Measurements from ENCODE around the gene MTFR1L.
A peak's percentile ranks its signal among the peaks of the same experiment; 100 is the strongest.

MTFR1L gene

DNA sequence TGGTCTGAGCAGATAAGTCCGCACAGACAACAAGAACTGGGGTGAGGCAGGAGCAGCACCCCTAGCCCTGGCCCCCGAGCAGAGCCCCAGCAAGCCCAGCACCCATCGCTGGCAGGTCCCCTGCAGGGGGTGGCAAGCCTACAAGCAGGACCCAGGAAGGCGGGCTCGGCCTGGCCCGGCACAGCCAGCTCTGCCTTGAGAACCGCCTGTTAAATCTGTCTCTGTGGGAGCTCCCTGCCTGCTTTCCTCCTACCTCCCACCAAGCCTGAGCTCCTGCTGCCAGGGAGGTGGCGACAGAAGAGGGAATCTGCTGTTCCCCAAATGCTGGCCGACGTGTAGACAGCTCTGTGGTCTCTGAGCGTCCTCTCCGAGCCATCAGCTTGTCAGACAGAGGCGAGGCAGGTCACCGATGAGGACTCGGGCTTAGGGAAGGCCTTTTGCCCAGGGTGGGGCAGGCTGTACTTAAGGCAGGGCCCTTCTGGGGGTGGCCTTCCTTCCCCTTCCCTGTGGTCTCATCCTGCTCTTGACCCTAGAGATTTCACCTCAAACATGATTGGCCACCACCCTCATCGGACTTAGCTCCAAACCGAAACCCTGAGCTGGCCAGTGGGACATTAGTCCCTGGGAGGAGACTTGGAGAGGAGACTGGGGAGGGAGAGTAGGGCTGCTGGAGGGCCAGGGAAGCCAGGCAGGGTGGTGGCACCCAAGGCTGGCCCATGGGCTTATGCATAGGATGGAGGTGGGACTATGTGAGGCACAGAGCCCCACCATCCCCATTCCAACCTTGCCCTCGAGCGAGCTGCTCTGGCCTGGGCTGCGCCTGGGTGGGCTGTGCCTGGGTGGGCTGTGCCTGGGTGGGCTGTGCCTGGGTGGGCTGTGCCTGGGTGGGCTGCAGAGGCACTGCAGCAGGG lies 12.0 kb upstream of the MTFR1L start:
- Histone ChIP-seq H3K4me1 (ENCODE audit: control insufficient read depth, insufficient read depth, low read length, poor library complexity, severe bottlenecking) (peaks cover 6% of the 10 kb centered on the region), H3K27me3 (replicated peaks; ENCODE audit: control insufficient read depth, insufficient read depth, low read length, poor library complexity, severe bottlenecking) (no peaks in the 10 kb centered on the region), H3K36me3 (ENCODE audit: control insufficient read depth, insufficient read depth, low read length) (peaks cover 19% of the 10 kb centered on the region), H3K27ac (ENCODE audit: insufficient read depth, low read length, poor library complexity, severe bottlenecking) (no peak overlapping the region), H3K9me3 (ENCODE audit: control insufficient read depth, low read length) (no peaks in the 10 kb centered on the region), H3K4me3 (ENCODE audit: insufficient read depth, low read depth, low read length, poor library complexity, severe bottlenecking) (no peak overlapping the region)
- no peak for DNase-seq

DNA sequence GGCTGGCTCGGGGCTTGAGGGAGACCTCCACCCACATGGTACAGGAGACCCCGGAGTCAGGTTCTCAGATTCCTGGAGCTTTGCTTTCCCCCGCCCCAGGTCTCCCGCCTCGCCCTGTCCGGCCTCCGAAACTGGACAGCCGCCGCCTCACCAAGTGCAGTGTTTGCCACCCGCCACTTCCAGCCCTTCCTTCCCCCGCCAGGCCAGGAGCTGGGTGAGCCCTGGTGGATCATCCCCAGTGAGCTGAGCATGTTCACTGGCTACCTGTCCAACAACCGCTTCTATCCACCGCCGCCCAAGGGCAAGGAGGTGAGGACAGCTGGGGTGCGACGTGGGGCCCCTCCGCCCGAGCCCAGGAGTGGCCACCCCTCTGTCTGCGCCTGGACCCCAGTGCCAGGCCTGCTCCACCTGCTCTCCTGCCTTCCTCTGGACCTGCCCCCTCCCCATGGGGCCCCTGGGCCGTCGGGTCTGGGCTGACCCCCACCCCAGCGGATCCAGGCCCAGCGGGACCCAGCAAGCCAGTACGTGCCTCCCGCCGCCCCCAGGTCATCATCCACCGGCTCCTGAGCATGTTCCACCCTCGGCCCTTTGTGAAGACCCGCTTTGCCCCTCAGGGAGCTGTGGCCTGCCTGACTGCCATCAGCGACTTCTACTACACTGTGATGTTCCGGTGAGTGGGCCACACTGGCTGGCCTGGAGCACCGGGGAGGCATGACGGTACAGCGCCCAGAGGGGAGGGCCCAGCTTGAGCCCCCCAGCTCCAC lies 11.1 kb upstream of the MTFR1L start:
- no peak for DNase-seq
- Histone ChIP-seq H3K27ac (ENCODE audit: insufficient read depth, low read length, poor library complexity, severe bottlenecking) (no peak overlapping the region), H3K36me3 (ENCODE audit: control insufficient read depth, insufficient read depth, low read length) (peaks cover 19% of the 10 kb centered on the region), H3K4me3 (ENCODE audit: insufficient read depth, low read depth, low read length, poor library complexity, severe bottlenecking) (no peak overlapping the region), H3K4me1 (ENCODE audit: control insufficient read depth, insufficient read depth, low read length, poor library complexity, severe bottlenecking) (peaks cover 6% of the 10 kb centered on the region), H3K9me3 (ENCODE audit: control insufficient read depth, low read length) (no peaks in the 10 kb centered on the region), H3K27me3 (replicated peaks; ENCODE audit: control insufficient read depth, insufficient read depth, low read length, poor library complexity, severe bottlenecking) (no peaks in the 10 kb centered on the region)

DNA sequence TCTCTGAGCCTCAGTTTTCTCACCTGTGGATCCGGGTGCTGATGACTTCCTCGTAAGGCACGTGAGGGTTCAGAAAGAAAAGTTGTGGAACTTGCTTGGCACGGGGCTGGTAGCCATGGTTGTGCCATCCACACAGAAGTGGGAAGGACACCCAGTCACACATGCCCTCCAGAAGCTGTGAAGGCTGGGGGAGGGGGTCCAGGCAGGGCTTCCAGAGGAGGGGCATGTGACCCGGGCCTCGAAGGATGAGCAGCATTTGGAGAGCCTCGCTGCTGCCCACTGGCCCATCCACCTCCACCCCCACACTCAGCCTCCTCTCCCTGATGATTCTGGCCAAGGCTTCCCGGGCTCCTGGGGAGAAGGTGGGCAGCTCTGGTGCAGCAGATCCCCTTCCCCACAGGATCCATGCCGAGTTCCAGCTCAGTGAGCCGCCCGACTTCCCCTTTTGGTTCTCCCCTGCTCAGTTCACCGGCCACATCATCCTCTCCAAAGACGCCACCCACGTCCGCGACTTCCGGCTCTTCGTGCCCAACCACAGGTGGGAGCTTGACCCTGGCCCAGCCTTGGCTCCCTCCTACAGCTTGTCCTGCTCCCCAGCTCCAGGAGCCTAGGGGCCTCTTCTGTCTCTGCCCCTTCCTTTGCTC lies 10.3 kb upstream of the MTFR1L start:
- H3K27ac ChIP-seq (ENCODE audit: insufficient read depth, low read length, poor library complexity, severe bottlenecking) = no peak overlapping the region
- H3K4me3 ChIP-seq (ENCODE audit: insufficient read depth, low read depth, low read length, poor library complexity, severe bottlenecking) = no peak overlapping the region
- no peak for DNase-seq
- H3K36me3 ChIP-seq (ENCODE audit: control insufficient read depth, insufficient read depth, low read length) = peaks cover 19% of the 10 kb centered on the region
- no peaks in the 10 kb centered on the region for H3K9me3 ChIP-seq (ENCODE audit: control insufficient read depth, low read length)
- H3K27me3 ChIP-seq (replicated peaks; ENCODE audit: control insufficient read depth, insufficient read depth, low read length, poor library complexity, severe bottlenecking) = no peaks in the 10 kb centered on the region
- H3K4me1 ChIP-seq (ENCODE audit: control insufficient read depth, insufficient read depth, low read length, poor library complexity, severe bottlenecking) = peaks cover 6% of the 10 kb centered on the region

GRCh38 chr1:25809929-25810328 lies 9.8 kb upstream of the MTFR1L start:
- H3K36me3 ChIP-seq (ENCODE audit: control insufficient read depth, insufficient read depth, low read length) = peaks cover 20% of the 10 kb centered on the region
- H3K4me3 ChIP-seq (ENCODE audit: insufficient read depth, low read depth, low read length, poor library complexity, severe bottlenecking) = no peak overlapping the region
- no peak overlapping the region for H3K27ac ChIP-seq (ENCODE audit: insufficient read depth, low read length, poor library complexity, severe bottlenecking)

DNA sequence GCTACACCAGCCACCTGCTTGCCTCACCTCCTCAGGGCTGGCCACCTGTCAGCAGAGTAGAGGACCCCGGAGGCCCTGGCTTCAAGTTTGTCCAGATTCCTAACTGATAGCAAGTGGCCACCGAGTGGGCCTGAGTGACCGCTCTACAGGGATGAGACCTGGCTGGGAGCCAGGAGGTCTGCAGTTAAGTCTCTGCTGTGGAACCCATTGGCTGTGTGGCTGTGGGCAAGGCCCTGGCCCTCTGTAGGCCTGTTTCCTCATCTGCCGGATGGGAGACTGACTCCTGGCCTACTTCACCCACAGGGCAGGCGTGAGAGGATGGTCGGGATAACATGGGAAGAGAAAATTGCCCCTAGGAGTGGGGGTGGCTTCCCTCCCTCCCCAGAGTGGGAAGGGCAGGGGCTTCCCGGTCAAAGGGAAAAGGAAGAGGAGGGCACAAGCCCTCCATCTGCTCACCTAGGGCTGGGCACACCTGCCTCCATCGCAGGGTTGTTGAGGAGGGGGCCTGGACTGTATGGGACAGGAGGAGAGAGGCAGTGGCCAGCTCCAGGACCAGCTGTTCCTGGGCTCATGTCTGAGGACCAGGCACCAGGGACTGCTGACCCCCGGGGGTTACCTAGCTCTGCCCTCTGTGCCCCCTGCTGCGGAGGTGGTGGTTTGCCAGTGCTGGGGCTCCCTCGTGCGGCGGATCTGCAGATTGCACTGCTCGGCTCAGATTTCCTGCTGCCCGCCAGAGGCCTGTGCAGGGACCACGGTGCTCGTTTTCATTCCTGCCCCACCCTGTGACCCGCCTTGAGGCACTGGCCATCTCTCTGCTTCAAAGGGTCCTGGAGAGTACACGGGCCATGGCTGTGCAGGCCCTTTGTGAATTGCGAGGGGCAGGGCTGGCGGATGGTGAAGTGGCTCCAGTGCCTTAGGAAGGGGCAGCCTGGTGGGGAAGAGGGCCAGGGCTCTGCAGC lies 9.1 kb upstream of the MTFR1L start:
- no peak overlapping the region for H3K4me3 ChIP-seq (ENCODE audit: insufficient read depth, low read depth, low read length, poor library complexity, severe bottlenecking)

More at GRCh38 chr1:25809929-25810328, 9.8 kb upstream of the MTFR1L start:
- H3K27me3 ChIP-seq (replicated peaks; ENCODE audit: control insufficient read depth, insufficient read depth, low read length, poor library complexity, severe bottlenecking) = no peaks in the 10 kb centered on the region
- H3K4me1 ChIP-seq (ENCODE audit: control insufficient read depth, insufficient read depth, low read length, poor library complexity, severe bottlenecking) = peaks cover 6% of the 10 kb centered on the region
- H3K9me3 ChIP-seq (ENCODE audit: control insufficient read depth, low read length) = no peaks in the 10 kb centered on the region
- DNase-seq = no peak

GRCh38 chr1:25811384-25812082 lies 8.2 kb upstream of the MTFR1L start:
- Histone ChIP-seq H3K27ac (ENCODE audit: insufficient read depth, low read length, poor library complexity, severe bottlenecking) (no peak overlapping the region), H3K4me3 (ENCODE audit: insufficient read depth, low read depth, low read length, poor library complexity, severe bottlenecking) (no peak overlapping the region), H3K27me3 (replicated peaks; ENCODE audit: control insufficient read depth, insufficient read depth, low read length, poor library complexity, severe bottlenecking) (no peaks in the 10 kb centered on the region), H3K36me3 (ENCODE audit: control insufficient read depth, insufficient read depth, low read length) (peaks cover 24% of the 10 kb centered on the region), H3K9me3 (ENCODE audit: control insufficient read depth, low read length) (no peaks in the 10 kb centered on the region), H3K4me1 (ENCODE audit: control insufficient read depth, insufficient read depth, low read length, poor library complexity, severe bottlenecking) (peaks cover 6% of the 10 kb centered on the region)
- DNase-seq = no peak

More for the DNA sequence above, 9.1 kb upstream of the MTFR1L start:
- no peak overlapping the region for H3K27ac ChIP-seq (ENCODE audit: insufficient read depth, low read length, poor library complexity, severe bottlenecking)
- H3K9me3 ChIP-seq (ENCODE audit: control insufficient read depth, low read length) = no peaks in the 10 kb centered on the region
- peaks cover 6% of the 10 kb centered on the region for H3K4me1 ChIP-seq (ENCODE audit: control insufficient read depth, insufficient read depth, low read length, poor library complexity, severe bottlenecking)
- peaks cover 27% of the 10 kb centered on the region for H3K36me3 ChIP-seq (ENCODE audit: control insufficient read depth, insufficient read depth, low read length)
- peak; percentile 50 to 68 (median 53) for DNase-seq
- H3K27me3 ChIP-seq (replicated peaks; ENCODE audit: control insufficient read depth, insufficient read depth, low read length, poor library complexity, severe bottlenecking) = no peaks in the 10 kb centered on the region

DNA sequence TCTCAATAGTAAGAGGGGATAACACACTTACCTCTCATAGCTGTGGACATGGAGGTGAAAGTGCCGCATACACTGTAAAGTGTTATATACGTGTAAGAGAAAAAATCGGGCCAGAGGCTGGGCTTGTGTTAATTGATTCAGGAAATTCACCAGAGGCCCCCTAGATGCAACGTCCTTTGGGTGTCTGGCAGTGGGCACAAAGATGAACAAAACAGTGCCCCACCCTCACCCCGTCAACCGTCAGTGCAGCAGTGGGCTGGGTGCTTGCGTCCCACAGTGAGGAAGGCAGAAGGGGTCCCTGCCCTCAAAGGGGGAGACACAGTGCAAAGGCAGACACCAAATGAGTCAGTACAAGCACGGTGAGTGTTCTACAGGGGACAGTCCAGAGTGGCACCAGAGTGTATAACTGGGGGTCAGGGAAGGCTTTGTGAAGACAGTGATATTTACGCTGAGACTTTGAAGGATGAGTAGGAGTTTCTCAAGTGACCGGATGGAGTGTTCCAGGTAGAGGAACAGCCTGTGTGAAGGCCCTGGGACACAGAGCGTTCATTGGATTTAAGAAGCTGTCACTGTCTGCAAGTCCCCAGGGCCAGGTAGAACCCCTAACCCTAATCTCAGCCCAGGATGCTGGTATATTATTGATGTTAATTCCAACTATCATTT lies 6.6 kb upstream of the MTFR1L start:
- Histone ChIP-seq H3K9me3 (ENCODE audit: control insufficient read depth, low read length) (no peaks in the 10 kb centered on the region), H3K4me3 (ENCODE audit: insufficient read depth, low read depth, low read length, poor library complexity, severe bottlenecking) (no peak overlapping the region), H3K27me3 (replicated peaks; ENCODE audit: control insufficient read depth, insufficient read depth, low read length, poor library complexity, severe bottlenecking) (no peaks in the 10 kb centered on the region), H3K36me3 (ENCODE audit: control insufficient read depth, insufficient read depth, low read length) (peaks cover 19% of the 10 kb centered on the region), H3K4me1 (ENCODE audit: control insufficient read depth, insufficient read depth, low read length, poor library complexity, severe bottlenecking) (peaks cover 6% of the 10 kb centered on the region), H3K27ac (ENCODE audit: insufficient read depth, low read length, poor library complexity, severe bottlenecking) (no peak overlapping the region)
- DNase-seq = no peak

DNA sequence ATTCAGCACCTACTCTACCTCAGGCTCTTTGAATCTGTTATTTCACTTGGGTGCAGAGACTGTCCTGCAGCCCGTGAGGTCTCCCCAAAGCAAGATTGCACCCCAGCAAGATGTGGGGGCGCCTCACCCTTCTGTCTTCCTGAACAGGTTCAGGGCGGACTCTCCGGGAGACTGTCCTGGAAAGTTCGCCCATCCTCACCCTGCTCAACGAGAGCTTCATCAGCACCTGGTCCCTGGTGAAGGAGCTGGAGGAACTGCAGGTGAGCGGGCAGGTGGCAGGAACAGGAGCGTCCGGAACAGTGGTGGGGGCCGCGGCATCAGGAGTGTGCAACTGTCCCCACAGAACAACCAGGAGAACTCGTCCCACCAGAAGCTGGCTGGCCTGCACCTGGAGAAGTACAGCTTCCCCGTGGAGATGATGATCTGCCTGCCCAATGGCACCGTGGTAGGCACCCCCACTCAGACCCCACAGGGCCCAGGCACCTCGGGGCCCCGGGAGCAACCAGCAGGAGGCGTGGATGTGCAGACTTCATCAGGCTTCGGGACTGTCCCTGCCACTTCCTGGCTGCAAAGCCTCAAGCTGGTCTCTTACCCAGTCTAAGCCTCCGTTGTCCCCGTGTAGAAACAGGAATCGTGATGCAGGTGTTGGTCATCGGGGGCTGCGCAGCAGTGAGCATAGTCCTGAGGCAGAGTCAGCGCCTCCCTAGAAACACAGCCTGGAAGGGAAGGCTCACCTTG lies 5.9 kb upstream of the MTFR1L start:
- Histone ChIP-seq H3K27ac (ENCODE audit: insufficient read depth, low read length, poor library complexity, severe bottlenecking) (no peak overlapping the region), H3K4me3 (ENCODE audit: insufficient read depth, low read depth, low read length, poor library complexity, severe bottlenecking) (no peak overlapping the region), H3K27me3 (replicated peaks; ENCODE audit: control insufficient read depth, insufficient read depth, low read length, poor library complexity, severe bottlenecking) (no peaks in the 10 kb centered on the region), H3K36me3 (ENCODE audit: control insufficient read depth, insufficient read depth, low read length) (peaks cover 19% of the 10 kb centered on the region), H3K4me1 (ENCODE audit: control insufficient read depth, insufficient read depth, low read length, poor library complexity, severe bottlenecking) (peaks cover 7% of the 10 kb centered on the region), H3K9me3 (ENCODE audit: control insufficient read depth, low read length) (no peaks in the 10 kb centered on the region)
- DNase-seq = no peak

All from effector memory CD4-positive, alpha-beta T cell (primary cell).